Stimulated activated naive CD8-positive, alpha-beta T cell treated with anti-CD3 and anti-CD28 coated beads, Interleukin-15, Interleukin-2, amounts not matched to agents 100 U/mL and 50 U/mL, for 24 hours (primary cell): ENCODE data around the gene PCDHGA10.
"Not testable (repeated sequence)": the region's sequence is repeated elsewhere in the genome, so short reads cannot be mapped to it uniquely, and the experiment has no call there.

Experiments
- ATAC-seq: fragments of 150-1000 bp; cut with Tn5 transposase; one replicate; pipeline ENCODE4 v1.10.0; 2021
- DNase-seq: peaks from one replicate; pipeline ENCODE4 v3.0.0; 2021

Gene PCDHGA10

GRCh38 chr5:141412854-141413539, at the start of gene PCDHGA10:
PCDHGA10 (plus strand) TSS chr5:141412987; CDS start chr5:141413176, 189 bp downstream.
- DNase-seq (peak; percentile 47), ATAC-seq (peak; percentile 64)

- ATAC-seq = no peak
- no peak for DNase-seq
These were observed 48.7 kb upstream of the PCDHGA10 start, which contains the start of gene PCDHGA5 for GRCh38 chr5:141363952-141364660. PCDHGA5 (plus strand) TSS chr5:141364162; CDS start chr5:141364331, 169 bp downstream.

- no peak for DNase-seq
- ATAC-seq = no peak
These were observed 46.5 kb upstream of the PCDHGA10 start for GRCh38 chr5:141366016-141366896.

DNA sequence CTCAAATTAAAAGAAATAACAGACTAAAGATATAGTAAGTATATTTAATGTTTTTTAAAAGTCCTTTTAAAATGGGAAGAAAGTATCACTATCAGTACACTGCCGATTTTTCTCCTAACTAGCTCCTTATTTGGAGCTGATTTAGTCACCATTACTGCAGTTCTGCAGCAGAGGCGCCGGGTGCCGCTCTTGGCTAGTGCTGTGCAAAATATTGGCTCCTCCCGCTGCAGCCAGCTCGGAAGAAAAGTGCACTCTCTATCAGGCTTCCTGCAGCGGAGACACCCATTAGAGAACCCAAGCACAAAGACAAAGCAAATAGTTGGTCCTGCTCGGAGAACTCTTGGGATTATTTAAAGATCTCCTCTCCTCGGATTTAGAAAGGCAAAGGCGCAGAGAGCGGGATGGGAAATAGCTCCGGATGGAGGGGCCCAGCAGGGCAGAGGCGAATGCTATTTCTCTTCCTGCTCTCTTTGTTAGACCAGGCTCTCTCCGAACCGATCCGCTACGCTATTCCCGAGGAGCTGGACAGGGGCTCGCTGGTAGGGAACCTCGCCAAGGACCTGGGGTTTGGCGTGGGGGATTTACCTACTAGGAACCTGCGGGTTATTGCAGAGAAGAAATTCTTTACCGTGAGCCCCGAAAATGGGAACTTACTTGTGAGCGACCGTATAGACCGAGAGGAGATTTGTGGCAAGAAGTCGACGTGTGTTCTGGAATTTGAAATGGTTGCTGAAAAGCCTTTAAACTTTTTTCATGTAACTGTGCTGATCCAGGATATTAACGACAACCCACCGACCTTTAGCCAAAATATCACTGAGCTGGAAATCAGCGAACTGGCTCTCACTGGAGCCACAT, 42.6 kb upstream of the PCDHGA10 start, which contains the start of gene PCDHGB3:
PCDHGB3 (plus strand) TSS at position 249 of the 855 bp plus-strand sequence; CDS start at position 402, 153 bp downstream.
- no peak for DNase-seq
- no peak for ATAC-seq

DNA sequence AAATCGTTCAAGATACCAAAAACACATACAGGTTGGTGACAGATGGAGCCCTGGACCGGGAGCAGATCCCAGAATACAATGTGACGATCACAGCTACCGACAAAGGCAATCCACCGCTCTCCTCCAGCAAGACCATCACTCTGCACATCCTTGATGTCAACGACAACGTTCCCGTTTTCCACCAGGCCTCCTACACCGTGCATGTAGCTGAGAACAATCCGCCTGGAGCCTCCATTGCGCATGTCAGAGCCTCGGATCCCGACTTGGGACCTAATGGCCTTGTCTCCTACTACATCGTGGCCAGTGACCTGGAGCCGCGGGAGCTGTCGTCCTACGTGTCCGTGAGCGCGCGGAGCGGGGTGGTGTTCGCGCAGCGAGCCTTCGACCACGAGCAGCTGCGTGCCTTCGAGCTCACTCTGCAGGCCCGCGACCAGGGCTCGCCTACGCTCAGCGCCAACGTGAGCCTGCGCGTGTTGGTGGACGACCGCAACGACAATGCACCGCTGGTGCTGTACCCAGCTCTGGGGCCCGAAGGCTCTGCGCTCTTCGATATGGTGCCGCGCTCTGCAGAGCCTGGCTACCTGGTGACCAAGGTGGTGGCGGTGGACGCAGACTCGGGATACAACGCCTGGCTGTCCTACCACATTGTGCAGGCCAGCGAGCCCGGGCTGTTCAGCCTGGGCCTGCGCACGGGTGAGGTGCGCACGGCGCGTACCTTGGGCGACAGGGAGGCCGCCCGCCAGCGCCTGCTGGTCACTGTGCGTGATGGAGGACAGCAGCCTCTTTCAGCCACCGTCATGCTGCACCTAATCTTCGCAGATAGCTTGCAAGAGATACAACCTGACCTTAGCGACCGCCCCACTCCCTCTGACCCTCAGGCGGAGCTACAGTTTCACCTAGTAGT, 41.0 kb upstream of the PCDHGA10 start:
- DNase-seq (no peak), ATAC-seq (no peak)

DNA sequence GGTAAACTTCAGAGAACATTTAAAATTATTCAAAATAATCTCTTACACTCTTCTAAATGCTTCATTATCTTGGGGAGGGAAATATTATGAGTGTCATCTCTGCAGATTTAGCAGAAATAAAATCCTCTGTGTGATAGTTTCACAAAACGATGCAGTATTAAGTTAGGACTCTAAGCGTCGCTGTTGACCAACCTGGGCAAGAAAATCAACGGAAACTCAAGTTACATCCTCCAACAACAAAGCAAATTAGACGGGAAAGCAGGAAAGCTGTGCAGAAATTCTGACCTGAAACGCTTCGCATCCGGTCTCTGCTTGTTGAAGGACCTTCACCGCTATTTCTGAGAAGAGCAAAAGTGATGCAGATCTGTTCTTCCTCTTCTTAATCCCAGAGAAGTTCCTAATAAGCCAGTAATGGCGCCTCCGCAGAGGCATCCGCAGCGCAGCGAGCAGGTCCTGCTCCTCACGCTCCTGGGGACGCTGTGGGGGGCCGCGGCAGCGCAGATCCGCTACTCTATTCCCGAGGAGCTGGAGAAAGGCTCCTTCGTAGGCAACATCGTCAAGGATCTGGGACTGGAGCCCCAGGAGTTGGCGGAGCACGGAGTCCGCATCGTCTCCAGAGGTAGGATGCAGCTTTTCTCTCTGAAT, 39.0 kb upstream of the PCDHGA10 start, which contains the start of gene PCDHGA6:
PCDHGA6 (plus strand) TSS at position 219 of the 645 bp plus-strand sequence; CDS start at position 412, 193 bp downstream.
- no peak for DNase-seq
- no peak for ATAC-seq

- DNase-seq (no peak), ATAC-seq (no peak)
These were observed 38.2 kb upstream of the PCDHGA10 start for GRCh38 chr5:141374627-141375026.

- DNase-seq, ATAC-seq: not testable (repeated sequence)
These were observed 37.2 kb upstream of the PCDHGA10 start for GRCh38 chr5:141375444-141376155.

- DNase-seq (no peak), ATAC-seq (no peak)
These were observed 30.1 kb upstream of the PCDHGA10 start, which contains the start of gene PCDHGA7 for GRCh38 chr5:141382469-141383294. PCDHGA7 (plus strand) TSS chr5:141382742; CDS start chr5:141382900, 158 bp downstream.

DNA sequence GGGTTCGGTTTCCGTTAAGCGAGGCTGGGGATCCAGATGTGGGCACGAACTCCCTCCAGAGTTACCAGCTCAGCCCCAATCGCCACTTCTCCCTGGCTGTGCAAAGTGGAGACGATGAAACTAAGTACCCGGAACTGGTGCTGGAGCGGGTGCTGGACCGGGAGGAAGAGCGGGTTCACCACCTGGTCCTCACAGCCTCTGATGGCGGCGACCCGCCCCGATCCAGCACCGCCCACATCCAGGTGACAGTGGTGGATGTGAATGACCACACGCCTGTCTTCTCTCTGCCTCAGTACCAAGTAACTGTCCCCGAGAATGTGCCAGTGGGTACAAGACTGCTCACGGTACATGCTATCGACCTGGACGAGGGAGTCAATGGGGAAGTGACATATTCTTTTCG, 29.4 kb upstream of the PCDHGA10 start:
- DNase-seq = no peak
- ATAC-seq = no peak

DNA sequence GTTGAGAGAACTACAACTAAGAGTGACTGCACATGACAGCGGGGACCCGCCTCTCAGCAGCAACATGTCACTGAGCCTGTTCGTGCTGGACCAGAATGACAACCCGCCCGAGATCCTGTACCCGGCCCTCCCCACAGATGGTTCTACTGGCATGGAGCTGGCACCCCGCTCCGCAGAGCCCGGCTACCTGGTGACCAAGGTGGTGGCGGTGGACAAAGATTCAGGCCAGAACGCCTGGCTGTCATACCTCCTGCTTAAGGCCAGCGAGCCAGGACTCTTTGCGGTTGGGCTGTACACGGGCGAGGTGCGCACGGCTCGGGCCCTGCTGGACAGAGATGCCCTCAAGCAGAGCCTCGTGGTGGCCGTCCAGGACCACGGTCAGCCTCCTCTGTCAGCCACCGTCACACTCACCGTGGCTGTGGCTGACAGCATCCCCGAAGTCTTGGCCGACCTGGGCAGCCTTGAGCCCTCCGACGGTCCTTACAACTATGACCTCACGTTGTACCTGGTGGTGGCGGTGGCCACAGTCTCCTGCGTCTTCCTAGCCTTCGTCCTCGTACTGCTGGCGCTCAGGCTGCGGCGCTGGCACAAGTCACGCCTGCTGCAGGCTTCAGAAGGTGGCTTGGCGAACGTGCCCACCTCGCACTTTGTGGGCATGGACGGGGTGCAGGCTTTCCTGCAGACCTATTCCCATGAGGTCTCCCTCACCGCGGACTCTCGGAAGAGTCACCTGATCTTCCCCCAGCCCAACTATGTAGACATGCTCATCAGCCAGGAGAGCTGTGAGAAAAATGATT, 28.1 kb upstream of the PCDHGA10 start:
- ATAC-seq = no peak
- no peak for DNase-seq

GRCh38 chr5:141387557-141388311, 25.1 kb upstream of the PCDHGA10 start, which contains the start of gene PCDHGB4:
PCDHGB4 (plus strand) TSS chr5:141387698; CDS start chr5:141387885, 187 bp downstream.
- peak; percentile 19 for DNase-seq
- ATAC-seq = peak; percentile 23

DNA sequence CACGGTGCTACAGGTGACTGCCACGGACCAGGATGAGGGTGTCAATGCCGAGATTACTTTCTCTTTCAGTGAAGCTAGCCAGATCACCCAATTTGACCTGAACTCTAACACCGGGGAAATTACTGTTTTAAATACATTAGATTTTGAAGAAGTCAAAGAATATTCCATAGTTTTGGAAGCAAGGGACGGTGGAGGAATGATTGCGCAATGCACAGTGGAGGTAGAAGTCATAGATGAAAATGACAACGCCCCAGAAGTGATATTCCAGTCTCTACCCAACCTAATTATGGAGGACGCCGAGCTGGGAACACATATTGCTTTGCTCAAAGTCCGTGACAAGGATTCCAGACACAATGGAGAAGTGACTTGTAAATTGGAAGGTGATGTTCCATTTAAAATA, 24.1 kb upstream of the PCDHGA10 start:
- ATAC-seq = no peak
- DNase-seq = no peak

GRCh38 chr5:141389153-141390042, 23.4 kb upstream of the PCDHGA10 start:
- DNase-seq = no peak
- no peak for ATAC-seq
